ENCODE results near the gene NOM1. TPM values are rescaled to one million over a fixed set of nuclear protein-coding genes. Genes with fewer than 3 reads are reported as not detected.

NOM1 gene
- total RNA-seq, 4 donors from 2014 or later, result 15.1 to 20.7 (median 17.1) TPM

DNA sequence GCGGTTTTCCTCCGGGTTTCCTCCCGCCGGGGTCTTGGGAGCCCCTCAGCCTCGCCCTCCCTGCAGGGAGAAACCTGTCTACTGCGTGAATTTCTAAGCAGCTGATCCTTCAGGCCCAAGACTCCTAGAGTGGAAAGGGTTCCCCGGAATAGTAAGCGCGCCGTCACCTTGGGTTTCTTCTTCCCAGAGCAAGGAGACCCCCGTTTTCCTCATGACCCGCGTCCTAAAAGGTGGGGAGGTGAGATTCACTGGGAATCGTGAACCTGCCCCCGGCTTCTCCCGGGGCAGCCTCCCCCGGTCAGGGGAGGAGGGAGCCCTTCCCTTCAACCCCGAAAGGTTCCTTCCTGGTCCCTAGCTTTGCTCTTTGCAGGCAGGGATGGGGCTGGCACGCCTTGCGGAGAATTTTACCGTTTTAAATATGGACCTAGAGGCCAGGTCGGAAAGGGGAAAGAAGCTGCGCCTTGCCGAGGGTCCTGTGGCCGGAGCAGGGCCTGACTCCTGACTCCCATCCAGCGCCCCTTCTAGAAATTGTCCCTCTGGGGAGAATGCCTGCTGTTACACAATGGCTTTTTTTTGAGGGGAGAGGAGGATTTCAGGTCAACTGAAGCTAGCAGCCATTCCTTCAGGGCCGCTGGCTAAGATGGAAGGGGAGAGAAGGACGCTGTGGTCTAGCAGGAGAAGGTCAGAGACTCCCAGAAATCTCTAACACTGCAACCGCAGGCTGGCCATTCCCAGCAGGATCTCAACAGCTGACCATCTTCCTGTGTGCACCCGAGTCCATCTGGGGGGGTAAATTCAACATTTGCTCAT, 72.6 kb downstream of the NOM1 start:
- H3K27ac ChIP-seq, result no peak overlapping the region
- no peak overlapping the region for H3K4me3 ChIP-seq
- WGBS, 2 donors (ENCODE audit: low coverage in 1 of 2), result 4 to 7% methylated on average over 6 to 7 of the region's 30 CpGs
- TF ChIP-seq POLR2AphosphoS5 (IDR thresholded peaks at IDR 0.05), result no peak
- TF ChIP-seq POLR2A (IDR thresholded peaks at IDR 0.05), result no peak
- no peak for TF ChIP-seq EP300 (IDR thresholded peaks at IDR 0.05)
- TF ChIP-seq, protein P1, sequence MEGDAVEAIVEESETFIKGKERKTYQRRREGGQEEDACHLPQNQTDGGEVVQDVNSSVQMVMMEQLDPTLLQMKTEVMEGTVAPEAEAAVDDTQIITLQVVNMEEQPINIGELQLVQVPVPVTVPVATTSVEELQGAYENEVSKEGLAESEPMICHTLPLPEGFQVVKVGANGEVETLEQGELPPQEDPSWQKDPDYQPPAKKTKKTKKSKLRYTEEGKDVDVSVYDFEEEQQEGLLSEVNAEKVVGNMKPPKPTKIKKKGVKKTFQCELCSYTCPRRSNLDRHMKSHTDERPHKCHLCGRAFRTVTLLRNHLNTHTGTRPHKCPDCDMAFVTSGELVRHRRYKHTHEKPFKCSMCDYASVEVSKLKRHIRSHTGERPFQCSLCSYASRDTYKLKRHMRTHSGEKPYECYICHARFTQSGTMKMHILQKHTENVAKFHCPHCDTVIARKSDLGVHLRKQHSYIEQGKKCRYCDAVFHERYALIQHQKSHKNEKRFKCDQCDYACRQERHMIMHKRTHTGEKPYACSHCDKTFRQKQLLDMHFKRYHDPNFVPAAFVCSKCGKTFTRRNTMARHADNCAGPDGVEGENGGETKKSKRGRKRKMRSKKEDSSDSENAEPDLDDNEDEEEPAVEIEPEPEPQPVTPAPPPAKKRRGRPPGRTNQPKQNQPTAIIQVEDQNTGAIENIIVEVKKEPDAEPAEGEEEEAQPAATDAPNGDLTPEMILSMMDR (IDR thresholded peaks at IDR 0.05), result no peak
- no peaks in the 10 kb centered on the region for H3K9me3 ChIP-seq
- no peak for ATAC-seq
- H3K36me3 ChIP-seq, result no peaks in the 10 kb centered on the region
- H3K4me1 ChIP-seq, result peaks cover 0 to 39% (median 14%) of the 10 kb centered on the region in 3 donors
- peaks cover 97% of the 10 kb centered on the region for H3K27me3 ChIP-seq

Other genes with a start within 250 kb of the NOM1 start
- gene LMBR1, start 56.5 kb upstream of the NOM1 start, total RNA-seq, result 10 to 100 TPM; 39.9 to 63.0 (median 59.0) TPM
- not detected for gene MNX1, start 61.0 kb downstream of the NOM1 start, total RNA-seq
- gene UBE3C, start 189.2 kb downstream of the NOM1 start, total RNA-seq, result 100 to 1,000 TPM in 2 of 4 donors, 10 to 100 TPM in 2; 70.9 to 107 (median 100) TPM